ENCODE results near the gene TNFSF12.

Gene TNFSF12

DNA sequence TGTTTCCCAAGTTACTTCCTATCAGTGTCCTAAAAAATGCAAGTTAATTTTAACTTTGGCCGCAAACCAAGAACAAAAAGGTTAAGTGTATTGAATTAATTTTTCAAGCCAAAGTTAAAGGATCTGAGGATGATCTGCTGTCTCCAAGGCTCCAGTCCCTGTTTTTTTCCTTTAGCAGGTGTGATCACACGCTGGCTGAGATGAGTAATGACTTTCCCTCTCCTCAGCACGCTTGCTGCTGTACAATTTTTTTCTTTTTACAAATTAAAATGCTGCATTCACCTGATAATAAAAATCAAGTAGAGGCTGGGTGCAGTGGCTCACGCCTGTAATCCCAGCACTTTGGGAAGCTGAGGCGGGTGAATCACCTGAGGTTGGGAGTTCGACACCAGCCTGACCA lies 3.9 kb upstream of the TNFSF12 start:
- DNase-seq (ENCODE audit: low spot score), result no peak

DNA sequence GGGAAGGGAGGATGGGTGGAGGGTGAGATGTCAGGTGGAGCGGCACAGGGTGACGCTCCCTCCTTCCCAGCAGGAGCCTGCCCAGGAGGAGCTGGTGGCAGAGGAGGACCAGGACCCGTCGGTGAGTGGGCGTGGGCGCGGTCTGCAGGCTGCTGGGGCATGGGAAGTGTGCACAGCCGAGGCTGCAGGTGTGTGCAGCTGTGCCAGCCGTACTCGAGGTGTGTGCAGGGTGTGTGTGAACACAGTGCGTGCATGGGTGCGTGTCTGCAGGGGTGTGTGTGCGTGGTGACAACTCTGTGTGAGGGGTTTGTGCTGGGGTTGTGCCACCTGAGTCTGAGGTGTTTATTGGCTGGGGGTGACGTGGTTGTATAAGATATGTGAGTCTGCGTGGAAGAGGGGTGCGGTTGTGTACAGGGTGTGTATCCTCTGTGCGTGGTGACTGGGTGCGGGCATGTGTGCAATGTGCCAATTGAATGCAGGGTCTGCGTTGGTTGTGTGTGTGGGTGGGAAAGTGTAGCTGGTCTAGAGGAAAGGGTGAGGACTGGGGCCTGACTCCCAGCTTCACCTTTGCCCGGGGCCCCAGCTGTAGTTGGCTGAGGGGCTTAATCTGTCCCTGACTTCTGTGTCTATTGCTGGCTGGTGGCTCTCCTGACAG lies 670 bp downstream of the TNFSF12 start:
- no peak for DNase-seq (ENCODE audit: low spot score)

DNA sequence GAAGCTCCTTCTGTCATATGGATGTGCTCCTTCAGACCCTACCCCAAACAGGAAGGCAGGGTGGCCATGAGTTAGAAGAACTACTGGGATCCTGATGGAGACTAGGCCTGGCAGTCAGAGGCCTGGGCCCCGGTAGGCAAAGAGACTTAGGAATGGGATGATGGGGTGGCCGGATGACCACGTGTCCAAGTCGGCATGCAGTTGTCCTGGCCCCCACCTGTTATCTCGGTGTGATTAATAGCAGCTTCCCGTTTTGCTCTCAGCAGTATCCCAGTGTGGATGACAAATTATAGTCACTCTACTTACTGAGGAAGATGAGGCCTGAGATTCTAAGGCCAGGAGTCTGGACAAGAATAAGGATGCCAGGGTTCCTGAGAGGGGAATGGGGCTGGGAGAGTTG lies 1.5 kb downstream of the TNFSF12 start:
- DNase-seq (ENCODE audit: low spot score), result peak; percentile 16

DNA sequence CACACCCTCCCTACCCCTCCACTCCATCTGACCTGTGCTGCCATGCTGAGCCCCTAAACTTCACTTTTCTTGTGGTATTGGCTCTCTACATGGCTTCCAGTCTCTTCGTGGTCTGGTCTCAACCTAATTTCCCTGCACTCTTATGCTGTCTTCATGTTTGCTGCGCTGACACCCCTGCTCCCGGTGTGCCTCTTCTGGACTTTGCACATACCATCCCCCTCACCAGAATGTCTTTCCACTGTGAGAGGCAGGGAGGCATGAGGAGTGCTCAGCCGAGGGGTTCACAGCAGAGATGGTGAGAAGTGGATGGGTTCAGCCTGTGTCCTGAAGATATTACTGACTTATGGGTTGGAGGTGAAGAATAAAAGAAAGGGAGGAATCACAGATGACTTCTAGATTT lies 2.5 kb downstream of the TNFSF12 start:
- DNase-seq (ENCODE audit: low spot score), result no peak

DNA sequence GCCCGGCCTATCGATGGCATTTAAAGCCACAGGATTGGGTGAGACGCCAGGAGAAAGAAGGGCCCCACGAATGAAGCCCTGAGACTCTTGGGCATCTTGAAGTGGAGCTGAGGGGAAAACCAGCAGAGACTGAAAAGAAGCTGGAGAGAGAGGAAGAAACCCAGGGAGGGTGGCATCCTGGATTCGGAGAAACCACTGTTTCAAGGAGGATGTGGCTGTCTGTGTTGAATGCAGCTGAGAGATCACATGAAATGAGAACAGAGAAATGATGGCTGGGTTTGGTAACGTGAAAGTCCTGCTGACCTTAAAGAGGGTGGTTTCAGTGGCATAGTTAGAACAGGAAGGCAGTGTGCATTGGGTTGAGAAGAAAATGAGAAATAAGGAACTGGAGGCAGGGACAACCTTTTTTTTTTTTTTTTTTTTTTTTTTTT lies 3.8 kb downstream of the TNFSF12 start:
- DNase-seq (ENCODE audit: low spot score), result no peak

DNA sequence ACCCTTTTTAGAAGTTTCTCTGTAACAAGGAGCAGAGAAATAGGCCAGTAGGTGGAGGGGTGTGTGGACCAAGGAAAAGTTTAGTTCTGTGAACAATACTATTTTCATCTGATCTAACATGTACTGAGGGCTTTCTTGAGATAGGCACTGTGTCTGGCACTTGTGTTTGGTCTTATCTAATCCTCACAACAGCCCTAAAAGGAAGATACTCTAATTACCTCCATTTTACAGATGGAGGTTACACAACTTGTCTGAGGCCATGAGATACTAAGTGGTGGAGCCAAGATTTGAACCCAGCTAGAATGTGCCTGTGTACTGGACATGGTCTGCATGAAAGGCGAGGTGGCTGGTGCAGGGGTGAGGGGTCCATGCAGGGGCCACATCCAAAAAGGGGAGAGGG lies 4.5 kb downstream of the TNFSF12 start:
- no peak for DNase-seq (ENCODE audit: low spot score)

DNA sequence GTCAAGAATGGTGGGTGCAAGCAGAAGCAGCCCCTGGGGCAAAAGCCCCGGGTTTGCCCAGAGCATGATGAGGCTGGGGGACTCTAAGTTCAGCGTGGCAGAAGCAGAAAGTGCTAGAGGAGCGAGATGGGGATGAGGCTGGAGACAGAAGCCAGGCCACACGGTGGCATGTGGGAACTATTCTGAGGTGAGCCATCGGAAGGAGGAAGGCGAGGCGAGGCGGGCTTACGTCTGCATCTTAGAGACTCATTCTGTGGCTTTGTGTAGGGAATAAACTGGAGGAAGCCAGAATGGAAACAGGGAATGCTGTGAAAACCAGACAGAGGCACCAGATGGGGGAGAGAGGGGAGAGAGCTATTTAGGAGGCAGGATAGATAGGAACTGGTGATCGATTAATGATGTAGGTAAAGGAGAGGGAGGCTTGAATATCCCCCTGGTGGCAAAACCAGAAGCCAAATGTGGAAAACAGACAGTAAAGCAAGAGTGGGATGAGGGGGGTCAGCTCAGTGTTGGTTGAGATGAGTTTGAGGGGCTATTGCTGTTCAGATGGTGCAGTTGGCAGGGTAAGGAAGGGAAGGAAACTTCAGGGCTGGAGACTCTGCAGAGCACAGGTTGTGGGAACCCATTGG lies 6.6 kb downstream of the TNFSF12 start:
- DNase-seq (ENCODE audit: low spot score), result no peak

DNA sequence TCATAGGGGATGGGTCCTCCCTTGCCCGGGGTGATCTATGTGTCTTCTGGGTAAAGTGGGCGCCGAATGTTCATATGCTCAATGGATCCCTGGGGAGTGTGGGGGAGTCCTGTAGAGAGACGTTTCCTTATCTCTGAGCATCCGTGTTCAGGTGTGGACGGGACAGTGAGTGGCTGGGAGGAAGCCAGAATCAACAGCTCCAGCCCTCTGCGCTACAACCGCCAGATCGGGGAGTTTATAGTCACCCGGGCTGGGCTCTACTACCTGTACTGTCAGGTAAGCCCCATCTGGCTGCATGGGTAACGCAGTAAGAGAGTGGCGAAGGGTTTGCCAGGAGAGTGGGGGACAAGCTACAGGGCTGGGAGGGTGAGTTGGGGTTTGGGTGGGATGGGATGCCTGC lies 7.8 kb downstream of the TNFSF12 start:
- no peak for DNase-seq (ENCODE audit: low spot score)

DNA sequence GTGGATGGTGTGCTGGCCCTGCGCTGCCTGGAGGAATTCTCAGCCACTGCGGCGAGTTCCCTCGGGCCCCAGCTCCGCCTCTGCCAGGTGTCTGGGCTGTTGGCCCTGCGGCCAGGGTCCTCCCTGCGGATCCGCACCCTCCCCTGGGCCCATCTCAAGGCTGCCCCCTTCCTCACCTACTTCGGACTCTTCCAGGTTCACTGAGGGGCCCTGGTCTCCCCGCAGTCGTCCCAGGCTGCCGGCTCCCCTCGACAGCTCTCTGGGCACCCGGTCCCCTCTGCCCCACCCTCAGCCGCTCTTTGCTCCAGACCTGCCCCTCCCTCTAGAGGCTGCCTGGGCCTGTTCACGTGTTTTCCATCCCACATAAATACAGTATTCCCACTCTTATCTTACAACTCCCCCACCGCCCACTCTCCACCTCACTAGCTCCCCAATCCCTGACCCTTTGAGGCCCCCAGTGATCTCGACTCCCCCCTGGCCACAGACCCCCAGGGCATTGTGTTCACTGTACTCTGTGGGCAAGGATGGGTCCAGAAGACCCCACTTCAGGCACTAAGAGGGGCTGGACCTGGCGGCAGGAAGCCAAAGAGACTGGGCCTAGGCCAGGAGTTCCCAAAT lies 8.4 kb downstream of the TNFSF12 start:
- DNase-seq (ENCODE audit: low spot score), result no peak

DNA sequence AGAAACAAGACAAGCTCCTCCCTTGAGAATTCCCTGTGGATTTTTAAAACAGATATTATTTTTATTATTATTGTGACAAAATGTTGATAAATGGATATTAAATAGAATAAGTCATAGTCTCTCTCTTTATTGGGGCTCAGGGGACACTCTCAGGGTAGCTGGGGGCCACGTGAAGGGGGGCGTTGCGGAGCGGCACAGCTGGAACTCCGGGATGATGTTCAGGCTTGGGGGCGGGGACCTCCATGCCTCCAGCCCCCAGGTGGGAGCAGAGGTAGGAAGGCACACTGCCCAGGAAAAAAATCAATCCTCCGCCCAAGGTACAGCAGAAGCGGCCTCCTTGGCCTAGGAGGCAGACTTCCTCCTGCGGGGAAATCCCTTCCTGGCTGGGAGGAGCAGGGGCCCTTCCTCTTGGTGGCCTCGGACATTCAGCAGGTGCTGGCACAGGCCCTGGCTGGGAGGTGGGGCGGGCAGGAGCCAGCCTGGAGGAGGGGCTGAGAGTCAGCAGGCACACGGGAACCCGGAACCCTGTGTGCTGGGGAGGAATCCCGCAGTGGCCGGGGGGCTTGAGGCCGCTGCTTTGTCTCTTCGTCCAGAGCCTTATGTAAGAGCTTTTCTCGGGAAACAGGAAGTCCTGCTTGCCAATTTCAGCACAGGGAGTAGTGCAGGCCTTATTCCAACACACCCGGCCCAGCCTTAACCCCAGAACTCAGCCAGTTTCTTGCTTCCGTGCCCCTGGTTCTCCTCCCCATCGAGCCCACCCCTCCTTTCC lies 9.1 kb downstream of the TNFSF12 start:
- no peak for DNase-seq (ENCODE audit: low spot score)

DNA sequence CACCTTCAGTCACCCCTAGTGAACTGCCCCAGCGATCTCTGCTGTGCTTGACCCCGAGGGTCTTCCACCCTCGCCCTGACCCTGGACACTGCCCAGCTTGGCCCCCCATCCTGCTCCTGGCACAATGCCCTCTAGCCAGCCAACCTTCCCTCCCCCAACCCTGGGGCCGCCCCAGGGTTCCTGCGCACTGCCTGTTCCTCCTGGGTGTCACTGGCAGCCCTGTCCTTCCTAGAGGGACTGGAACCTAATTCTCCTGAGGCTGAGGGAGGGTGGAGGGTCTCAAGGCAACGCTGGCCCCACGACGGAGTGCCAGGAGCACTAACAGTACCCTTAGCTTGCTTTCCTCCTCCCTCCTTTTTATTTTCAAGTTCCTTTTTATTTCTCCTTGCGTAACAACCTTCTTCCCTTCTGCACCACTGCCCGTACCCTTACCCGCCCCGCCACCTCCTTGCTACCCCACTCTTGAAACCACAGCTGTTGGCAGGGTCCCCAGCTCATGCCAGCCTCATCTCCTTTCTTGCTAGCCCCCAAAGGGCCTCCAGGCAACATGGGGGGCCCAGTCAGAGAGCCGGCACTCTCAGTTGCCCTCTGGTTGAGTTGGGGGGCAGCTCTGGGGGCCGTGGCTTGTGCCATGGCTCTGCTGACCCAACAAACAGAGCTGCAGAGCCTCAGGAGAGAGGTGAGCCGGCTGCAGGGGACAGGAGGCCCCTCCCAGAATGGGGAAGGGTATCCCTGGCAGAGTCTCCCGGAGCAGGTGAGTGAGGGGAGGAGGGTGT lies 9.9 kb downstream of the TNFSF12 start, which contains the start of gene TNFSF13:
Gene TNFSF13 (plus strand): TSS at position 207 of the 776 bp plus-strand sequence. CDS start 290 bp downstream, at position 497.
- no peak for DNase-seq (ENCODE audit: low spot score)

DNA sequence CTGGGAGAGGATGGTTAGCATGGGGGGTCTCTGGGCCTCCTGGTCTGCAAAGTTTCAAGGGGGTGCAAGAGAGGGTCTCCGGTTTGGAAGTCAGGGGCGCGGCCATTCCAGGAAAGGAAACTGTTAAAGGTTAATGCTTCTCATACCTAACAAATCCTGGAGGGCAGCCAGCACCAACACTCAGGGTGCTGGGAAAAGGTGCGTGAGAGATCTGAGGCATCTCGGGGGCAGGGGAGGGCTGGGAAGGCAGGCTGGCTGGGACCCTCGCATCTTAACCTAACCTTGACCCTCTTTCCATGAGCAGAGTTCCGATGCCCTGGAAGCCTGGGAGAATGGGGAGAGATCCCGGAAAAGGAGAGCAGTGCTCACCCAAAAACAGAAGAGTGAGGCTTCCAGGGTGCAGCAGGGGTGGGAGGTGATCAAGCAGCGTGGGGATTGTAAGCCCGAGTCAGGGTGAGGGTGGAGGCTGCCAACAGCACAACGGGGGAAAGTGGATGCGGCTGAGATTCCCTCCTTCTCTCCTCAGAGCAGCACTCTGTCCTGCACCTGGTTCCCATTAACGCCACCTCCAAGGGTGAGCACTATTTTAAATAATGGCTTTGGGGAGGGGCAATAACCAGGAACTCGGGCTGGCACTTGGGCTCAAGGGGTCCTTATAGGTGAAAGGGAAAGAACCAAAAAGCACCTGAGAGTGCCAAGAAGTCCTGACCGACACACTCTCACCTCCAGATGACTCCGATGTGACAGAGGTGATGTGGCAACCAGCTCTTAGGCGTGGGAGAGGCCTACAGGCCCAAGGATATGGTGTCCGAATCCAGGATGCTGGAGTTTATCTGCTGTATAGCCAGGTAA lies 10.7 kb downstream of the TNFSF12 start:
- DNase-seq (ENCODE audit: low spot score), result no peak

DNA sequence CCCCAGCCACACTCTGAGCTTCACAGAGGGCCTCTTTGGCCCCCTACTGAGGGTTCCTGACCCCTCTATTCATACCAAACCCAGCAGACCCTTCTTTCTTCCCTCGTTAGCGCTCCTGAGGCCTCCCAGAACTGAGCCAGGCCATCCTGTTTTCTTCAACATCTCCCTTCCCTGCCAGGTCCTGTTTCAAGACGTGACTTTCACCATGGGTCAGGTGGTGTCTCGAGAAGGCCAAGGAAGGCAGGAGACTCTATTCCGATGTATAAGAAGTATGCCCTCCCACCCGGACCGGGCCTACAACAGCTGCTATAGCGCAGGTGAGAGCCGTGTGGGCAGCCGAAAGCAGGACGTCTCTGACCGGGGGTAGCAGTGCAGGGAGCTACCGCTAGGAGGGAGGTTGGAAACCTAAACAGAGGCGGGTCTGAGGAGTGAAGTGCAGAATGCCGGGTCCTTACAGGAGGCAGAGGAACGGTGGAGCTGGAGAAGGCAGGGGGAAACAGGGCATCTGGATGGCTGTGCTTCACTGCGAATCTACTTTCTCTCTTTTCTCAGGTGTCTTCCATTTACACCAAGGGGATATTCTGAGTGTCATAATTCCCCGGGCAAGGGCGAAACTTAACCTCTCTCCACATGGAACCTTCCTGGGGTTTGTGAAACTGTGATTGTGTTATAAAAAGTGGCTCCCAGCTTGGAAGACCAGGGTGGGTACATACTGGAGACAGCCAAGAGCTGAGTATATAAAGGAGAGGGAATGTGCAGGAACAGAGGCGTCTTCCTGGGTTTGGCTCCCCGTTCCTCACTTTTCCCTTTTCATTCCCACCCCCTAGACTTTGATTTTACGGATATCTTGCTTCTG lies 11.5 kb downstream of the TNFSF12 start:
- DNase-seq (ENCODE audit: low spot score), result no peak

DNA sequence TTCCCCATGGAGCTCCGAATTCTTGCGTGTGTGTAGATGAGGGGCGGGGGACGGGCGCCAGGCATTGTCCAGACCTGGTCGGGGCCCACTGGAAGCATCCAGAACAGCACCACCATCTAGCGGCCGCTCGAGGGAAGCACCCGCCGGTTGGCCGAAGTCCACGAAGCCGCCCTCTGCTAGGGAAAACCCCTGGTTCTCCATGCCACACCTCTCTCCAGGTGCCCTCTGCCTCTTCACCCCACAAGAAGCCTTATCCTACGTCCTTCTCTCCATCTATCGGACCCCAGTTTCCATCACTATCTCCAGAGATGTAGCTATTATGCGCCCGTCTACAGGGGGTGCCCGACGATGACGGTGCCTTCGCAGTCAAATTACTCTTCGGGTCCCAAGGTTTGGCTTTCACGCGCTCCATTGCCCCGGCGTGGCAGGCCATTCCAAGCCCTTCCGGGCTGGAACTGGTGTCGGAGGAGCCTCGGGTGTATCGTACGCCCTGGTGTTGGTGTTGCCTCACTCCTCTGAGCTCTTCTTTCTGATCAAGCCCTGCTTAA lies 12.2 kb downstream of the TNFSF12 start:
- peak; percentile 85 for DNase-seq (ENCODE audit: low spot score)

DNA sequence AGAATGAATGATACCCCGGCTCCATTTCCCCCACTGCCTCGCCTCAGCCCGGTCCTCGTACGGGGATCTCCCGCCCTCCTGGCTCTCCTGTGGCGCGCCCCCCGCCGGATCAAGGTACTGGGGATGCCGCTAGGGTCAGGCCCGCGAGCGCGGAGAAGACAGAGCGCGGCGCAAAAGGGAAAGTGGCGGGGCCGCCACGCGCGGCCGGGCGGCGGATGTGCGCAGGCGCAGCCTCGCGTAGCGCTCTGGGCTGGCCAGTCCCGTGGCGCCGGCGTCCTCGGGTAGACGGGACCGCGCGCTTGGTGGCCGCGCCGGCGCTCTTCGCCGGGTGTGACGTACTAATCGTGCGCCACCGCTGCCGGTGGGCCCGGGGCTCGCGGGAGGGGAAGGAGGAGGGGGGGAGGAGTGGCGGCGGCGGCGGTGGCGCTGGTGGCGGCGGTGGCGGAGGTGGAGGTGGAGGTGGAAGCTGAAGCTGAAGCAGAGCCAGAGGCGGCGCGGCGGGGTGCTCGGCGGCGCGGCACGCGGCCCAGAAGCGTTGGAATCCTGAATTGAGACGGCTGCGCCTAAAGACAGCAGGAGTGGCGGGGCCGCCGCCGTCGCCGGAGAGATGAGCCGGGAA lies 12.8 kb downstream of the TNFSF12 start, which contains the start of gene SENP3:
Gene SENP3 (plus strand): TSS at position 331 of the 619 bp plus-strand sequence. CDS start 1,158 bp downstream, outside the sequence.
- peak; percentile 86 for DNase-seq (ENCODE audit: low spot score)

DNA sequence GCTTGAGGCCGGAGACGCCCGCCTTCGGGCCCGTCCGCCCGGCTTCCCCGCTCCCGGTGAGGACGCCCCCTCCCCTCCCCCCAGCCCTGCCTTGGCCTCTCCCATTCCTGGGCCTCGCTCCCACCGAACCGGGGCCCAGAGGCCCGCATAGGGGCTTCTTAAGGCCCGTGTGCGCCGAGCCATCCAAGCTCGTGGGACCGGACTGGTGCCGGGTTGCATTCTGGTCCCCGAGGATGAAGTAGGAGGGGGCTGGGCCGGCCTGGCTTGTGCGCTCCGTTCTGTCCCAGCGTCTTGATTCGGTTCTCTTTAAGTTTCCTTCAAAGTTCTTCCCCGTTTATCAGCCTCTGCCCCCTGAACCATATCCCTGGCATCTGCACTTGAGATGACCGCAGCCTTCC lies 13.3 kb downstream of the TNFSF12 start:
- no peak for DNase-seq (ENCODE audit: low spot score)

DNA sequence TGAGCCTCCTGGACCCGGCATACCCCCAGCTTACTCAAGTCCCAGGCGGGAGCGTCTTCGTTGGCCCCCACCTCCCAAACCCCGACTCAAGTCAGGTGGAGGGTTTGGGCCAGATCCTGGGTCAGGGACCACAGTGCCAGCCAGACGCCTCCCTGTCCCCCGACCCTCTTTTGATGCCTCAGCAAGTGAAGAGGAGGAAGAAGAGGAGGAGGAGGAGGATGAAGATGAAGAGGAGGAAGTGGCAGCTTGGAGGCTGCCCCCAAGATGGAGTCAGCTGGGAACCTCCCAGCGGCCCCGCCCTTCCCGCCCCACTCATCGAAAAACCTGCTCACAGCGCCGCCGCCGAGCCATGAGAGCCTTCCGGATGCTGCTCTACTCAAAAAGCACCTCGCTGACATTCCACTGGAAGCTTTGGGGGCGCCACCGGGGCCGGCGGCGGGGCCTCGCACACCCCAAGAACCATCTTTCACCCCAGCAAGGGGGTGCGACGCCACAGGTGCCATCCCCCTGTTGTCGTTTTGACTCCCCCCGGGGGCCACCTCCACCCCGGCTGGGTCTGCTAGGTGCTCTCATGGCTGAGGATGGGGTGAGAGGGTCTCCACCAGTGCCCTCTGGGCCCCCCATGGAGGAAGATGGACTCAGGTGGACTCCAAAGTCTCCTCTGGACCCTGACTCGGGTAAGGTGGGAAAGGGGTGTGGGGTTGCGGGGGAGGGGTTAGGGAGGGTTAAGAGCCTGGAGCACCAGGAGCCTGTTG lies 14.4 kb downstream of the TNFSF12 start:
- DNase-seq (ENCODE audit: low spot score), result no peak

DNA sequence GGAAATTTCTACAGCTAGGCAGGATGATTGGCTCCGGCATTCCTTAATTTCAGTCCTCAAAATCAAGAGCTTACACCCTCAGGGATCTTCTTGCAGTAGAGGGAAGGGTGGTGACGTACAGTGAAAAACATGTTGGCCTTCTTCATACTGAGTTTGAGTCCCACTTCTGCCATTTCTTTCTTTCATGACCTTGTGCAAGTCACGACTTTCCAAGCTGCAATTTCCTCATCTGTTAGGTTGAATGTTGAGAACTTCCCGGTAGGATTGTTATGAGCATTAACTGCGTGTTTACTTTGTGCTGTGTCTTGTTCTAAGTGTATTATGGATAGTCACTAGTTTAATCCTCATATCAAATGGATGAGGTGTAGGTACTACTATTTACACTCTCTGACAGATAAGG lies 20.7 kb downstream of the TNFSF12 start:
- DNase-seq (ENCODE audit: low spot score), result no peak
